HCT116 (cell line): Measurements from ENCODE around the gene BOD1L1. TPM values are rescaled to one million over a fixed set of nuclear protein-coding genes. Genes with fewer than 3 reads are reported as not detected.

Experiments
- ATAC-seq: fragments of 200-7000 bp; cut with Tn5 transposase; 2 replicates; pipeline ENCODE4 v1.9.1; 2020; ENCODE audit warnings: mild to moderate bottlenecking, moderate library complexity
- BruUV-seq: library from RNA; stranded (reverse); fragments of 400-500 nt; replicated peaks from 2 replicates; lab custom pipeline; 2021; lab: Mats Ljungman, UMichigan
- CTCF ChIA-PET: fragments of 300-600 bp; sonication (Branson Sonifier 250); formaldehyde crosslinking; loops from one replicate; lab custom pipeline; 2021; ENCODE audit warnings: antibody characterized with exemption; lab: Charles Lee
- POLR2A ChIA-PET: fragments of 300-600, 350-600 bp; sonication (Branson Sonifier 250); formaldehyde crosslinking; loops from one replicate; lab custom pipeline; 2021; ENCODE audit warnings: antibody characterized with exemption; lab: Charles Lee
- RAD21 ChIA-PET, 2 experiments: fragments of 300-600 bp; sonication (Branson Sonifier 250); formaldehyde crosslinking; loops; one replicate each; lab custom pipeline; 2023; ENCODE audit warnings: low total read pairs in 2 of 2; ENCODE audit not compliant: uncharacterized antibody in 2 of 2, unreplicated experiment in 2 of 2, low non-redundant PET in 1 of 2; lab: Charles Lee
- DNase-seq: peaks from one replicate; pipeline ENCODE4 v3.0.0-alpha.2; 2010; ENCODE audit warnings: low read depth, low spot score
- H2AFZ ChIP-seq: fragments of 200-600 bp; shearing (Covaris generic), sonication (generic); 2 replicates; pipeline ENCODE4 v1.6.1; 2017; ENCODE audit warnings: low read depth, mixed run types, mixed read lengths, antibody characterized with exemption, low read length; ENCODE audit not compliant: poor library complexity, severe bottlenecking
- H3K27ac ChIP-seq: 2 replicates; pipeline ENCODE4 v1.5.1; 2012; ENCODE audit warnings: low read depth, low read length
- H3K27me3 ChIP-seq: fragments of 200-600 bp; sonication (generic); 2 replicates; pipeline ENCODE4 v1.6.1; 2016; ENCODE audit warnings: mixed run types, low read length, mixed read lengths; ENCODE audit not compliant: insufficient read depth
- H3K36me3 ChIP-seq, 2 experiments: fragments of 200-500 bp in 1 of 2; fragments of 200-600 bp in 1 of 2; sonication (Bioruptor generic) in 1 of 2; sonication (generic) in 1 of 2; 2 replicates each; pipeline versions ENCODE4 v1.5.1 to v1.6.1; 2014 to 2016; ENCODE audit warnings: low read length in 2 of 2, inconsistent platforms in 1 of 2, mixed read lengths in 1 of 2, mixed run types in 1 of 2; ENCODE audit not compliant: insufficient read depth in 2 of 2, control insufficient read depth in 1 of 2
- H3K4me1 ChIP-seq, 2 experiments: fragments of 200-600 bp in 1 of 2; sonication (generic) in 1 of 2; 2 replicates each; pipeline versions ENCODE4 v1.5.1 to v1.6.1; 2012 to 2017; ENCODE audit warnings: low read length in 2 of 2, inconsistent platforms in 1 of 2, mild to moderate bottlenecking in 1 of 2, mixed read lengths in 1 of 2, mixed run types in 1 of 2, moderate library complexity in 1 of 2; ENCODE audit not compliant: insufficient read depth in 2 of 2, control insufficient read depth in 1 of 2
- H3K4me2 ChIP-seq: fragments of 200-600 bp; sonication (generic); 2 replicates; pipeline ENCODE4 v1.6.1; 2017; ENCODE audit warnings: mixed run types, low read length, mixed read lengths
- H3K4me3 ChIP-seq, 2 experiments: fragments of 200-600 bp in 1 of 2; sonication (generic) in 1 of 2; replicated peaks in 1 of 2; 2 replicates each; pipeline ENCODE4 v1.5.1; 2011 to 2016; ENCODE audit warnings: low read length in 2 of 2, control low read depth in 1 of 2, low read depth in 1 of 2, mild to moderate bottlenecking in 1 of 2, mixed read lengths in 1 of 2, mixed run types in 1 of 2
- H3K79me2 ChIP-seq: fragments of 200-600 bp; sonication (generic); 2 replicates; pipeline ENCODE4 v1.6.1; 2017; ENCODE audit warnings: mild to moderate bottlenecking, mixed run types, low read length, moderate library complexity, mixed read lengths; ENCODE audit not compliant: insufficient read depth
- H3K9ac ChIP-seq: fragments of 200-600 bp; sonication (generic); 2 replicates; pipeline ENCODE4 v1.6.1; 2016; ENCODE audit warnings: low read length, mixed read lengths
- H3K9me2 ChIP-seq: fragments of 200-600 bp; sonication (generic), shearing (Covaris generic); 2 replicates; pipeline ENCODE4 v1.6.1; 2017; ENCODE audit warnings: mixed run types, mild to moderate bottlenecking, moderate library complexity; ENCODE audit not compliant: insufficient read depth
- H3K9me3 ChIP-seq, 2 experiments: fragments of 200-500 bp in 1 of 2; fragments of 200-600 bp in 1 of 2; sonication (Bioruptor generic) in 1 of 2; sonication (generic) in 1 of 2; 2 replicates each; pipeline ENCODE4 v1.6.1; 2014 to 2017; ENCODE audit warnings: low read length in 2 of 2, mixed read lengths in 2 of 2, inconsistent platforms in 1 of 2, low read depth in 1 of 2, mild to moderate bottlenecking in 1 of 2, mixed run types in 1 of 2, moderate library complexity in 1 of 2; ENCODE audit not compliant: control insufficient read depth in 1 of 2, insufficient read depth in 1 of 2
- H4K20me1 ChIP-seq: fragments of 200-600 bp; sonication (generic), shearing (Covaris generic); 2 replicates; pipeline ENCODE4 v1.6.1; 2017; ENCODE audit warnings: mixed run types, mild to moderate bottlenecking, moderate library complexity; ENCODE audit not compliant: insufficient read depth
- ATF3 ChIP-seq: IDR thresholded peaks from 2 replicates; pipeline ENCODE4 v1.6.1; 2012
- CBX3 ChIP-seq: IDR thresholded peaks from 2 replicates; pipeline ENCODE4 v1.6.1; 2012; ENCODE audit warnings: low read depth
- CEBPB ChIP-seq: IDR thresholded peaks from 2 replicates; pipeline ENCODE4 v1.6.1; 2012; ENCODE audit warnings: low read depth
- CTCF ChIP-seq, 3 experiments: fragments of 200-600 bp in 1 of 3; sonication (generic) in 1 of 3; IDR thresholded peaks in 2 of 3; conservative IDR thresholded peaks in 1 of 3; 2 replicates each; pipeline ENCODE4 v1.5.1; 2012 to 2017; ENCODE audit warnings: low read depth in 2 of 3, low read length in 2 of 3, antibody characterized with exemption in 1 of 3, borderline replicate concordance in 1 of 3, control low read depth in 1 of 3, mild to moderate bottlenecking in 1 of 3, mixed read lengths in 1 of 3, mixed run types in 1 of 3, moderate library complexity in 1 of 3; ENCODE audit not compliant: insufficient read depth in 1 of 3
- EGR1 ChIP-seq: IDR thresholded peaks from 2 replicates; pipeline ENCODE4 v1.6.1; 2012; ENCODE audit warnings: low read depth
- ELF1 ChIP-seq: IDR thresholded peaks from 2 replicates; pipeline ENCODE4 v1.6.1; 2012; ENCODE audit warnings: low read depth, borderline replicate concordance
- EZH2phosphoT487 ChIP-seq: fragments of 200-600 bp; IDR thresholded peaks from 2 replicates; pipeline ENCODE4 v1.6.1; 2018; ENCODE audit warnings: antibody characterized with exemption, borderline replicate concordance
- FOSL1 ChIP-seq: IDR thresholded peaks from 2 replicates; pipeline ENCODE4 v1.6.1; 2012; ENCODE audit warnings: low read depth
- JUND ChIP-seq: IDR thresholded peaks from 2 replicates; pipeline ENCODE4 v1.6.1; 2012
- POLR2A ChIP-seq: IDR thresholded peaks from 2 replicates; pipeline ENCODE4 v1.7.0; 2011; ENCODE audit warnings: borderline replicate concordance; ENCODE audit not compliant: insufficient read depth, insufficient read length; ENCODE audit errors: extremely low read depth
- POLR2AphosphoS5 ChIP-seq: IDR thresholded peaks from 2 replicates; pipeline ENCODE4 v1.6.1; 2011; ENCODE audit warnings: mild to moderate bottlenecking, low read depth, low read length, moderate library complexity
- RAD21 ChIP-seq: IDR thresholded peaks from 2 replicates; pipeline ENCODE4 v1.6.1; 2012; ENCODE audit warnings: low read depth, mild to moderate bottlenecking
- SIN3A ChIP-seq: IDR thresholded peaks from 2 replicates; pipeline ENCODE4 v1.6.1; 2012; ENCODE audit warnings: low read depth
- SRF ChIP-seq: IDR thresholded peaks from 2 replicates; pipeline ENCODE4 v1.6.1; 2012; ENCODE audit warnings: low read depth
- TCF7L2 ChIP-seq: IDR thresholded peaks from 2 replicates; pipeline ENCODE4 v1.7.0; 2011; ENCODE audit warnings: borderline replicate concordance, inconsistent platforms; ENCODE audit not compliant: insufficient read depth, insufficient read length; ENCODE audit errors: extremely low read depth
- YY1 ChIP-seq: IDR thresholded peaks from 2 replicates; pipeline ENCODE4 v1.6.1; 2011; ENCODE audit warnings: low read length, low read depth, moderate library complexity, mild to moderate bottlenecking; ENCODE audit not compliant: insufficient replicate concordance; ENCODE audit errors: extremely low read depth
- intact Hi-C: fragments of 100-400 bp; cut with micrococcal nuclease; formaldehyde crosslinking; loops from 2 replicates; pipeline ENCODE4 v1.10.0; 2022
- total RNA-seq: library from RNA; stranded (reverse); gene quantifications from one replicate; pipeline ENCODE4 v1.2.1, GENCODE V29; 2021; ENCODE audit not compliant: unreplicated experiment
- TF ChIP-seq, protein P1 (sequence below): IDR thresholded peaks from 2 replicates; pipeline ENCODE4 v1.6.1; 2011; ENCODE audit warnings: mild to moderate bottlenecking, low read length, moderate library complexity; ENCODE audit not compliant: insufficient replicate concordance; ENCODE audit errors: extremely low read depth
- TF ChIP-seq, protein P2 (sequence below): IDR thresholded peaks from 2 replicates; pipeline ENCODE4 v1.6.1; 2012

The BOD1L1 gene
- total RNA-seq, 1 experiment from 2014 or later: 22.4 TPM

- H3K4me3 ChIP-seq: no peak overlapping the region
- ChIA-PET CTCF (no interaction called here), POLR2A (no interaction called here), RAD21 (no interaction called here)
- peaks cover 2 to 7% of the 10 kb centered on the region in 2 experiments; a peak in 1 of 4 replicates for H3K4me1 ChIP-seq
- H3K27ac ChIP-seq: no peak overlapping the region
- H3K36me3 ChIP-seq: no peaks in the 10 kb centered on the region
- BruUV-seq: no TSS peak
- ATAC-seq (no peak), DNase-seq (no peak)
- no peaks in the 10 kb centered on the region for H4K20me1 ChIP-seq
- H3K4me2 ChIP-seq: no peak overlapping the region
- H3K27me3 ChIP-seq: no peaks in the 10 kb centered on the region
- H3K9me3 ChIP-seq: no peaks in the 10 kb centered on the region
- no peaks in the 10 kb centered on the region for H3K9me2 ChIP-seq
- H3K9ac ChIP-seq: no peak overlapping the region
- no peak for TF ChIP-seq POLR2AphosphoS5
- no peak for TF ChIP-seq ELF1
- TF ChIP-seq JUND: no peak
- no peak for TF ChIP-seq POLR2A
- TF ChIP-seq CTCF (IDR thresholded peaks at IDR 0.05 in 2 of 3, conservative IDR thresholded peaks at IDR 0.05 in 1 of 3; ENCODE audit: borderline replicate concordance in 1 of 3, insufficient read depth in 1 of 3, low read depth in 2 of 3, low read length in 2 of 3): no peak
- TF ChIP-seq TCF7L2: no peak
- TF ChIP-seq ATF3: no peak
- TF ChIP-seq YY1: no peak
- no peak for TF ChIP-seq EZH2phosphoT487
- no peak for TF ChIP-seq CBX3
- no peak for TF ChIP-seq RAD21
- no peak for TF ChIP-seq EGR1
- TF ChIP-seq, protein P1, sequence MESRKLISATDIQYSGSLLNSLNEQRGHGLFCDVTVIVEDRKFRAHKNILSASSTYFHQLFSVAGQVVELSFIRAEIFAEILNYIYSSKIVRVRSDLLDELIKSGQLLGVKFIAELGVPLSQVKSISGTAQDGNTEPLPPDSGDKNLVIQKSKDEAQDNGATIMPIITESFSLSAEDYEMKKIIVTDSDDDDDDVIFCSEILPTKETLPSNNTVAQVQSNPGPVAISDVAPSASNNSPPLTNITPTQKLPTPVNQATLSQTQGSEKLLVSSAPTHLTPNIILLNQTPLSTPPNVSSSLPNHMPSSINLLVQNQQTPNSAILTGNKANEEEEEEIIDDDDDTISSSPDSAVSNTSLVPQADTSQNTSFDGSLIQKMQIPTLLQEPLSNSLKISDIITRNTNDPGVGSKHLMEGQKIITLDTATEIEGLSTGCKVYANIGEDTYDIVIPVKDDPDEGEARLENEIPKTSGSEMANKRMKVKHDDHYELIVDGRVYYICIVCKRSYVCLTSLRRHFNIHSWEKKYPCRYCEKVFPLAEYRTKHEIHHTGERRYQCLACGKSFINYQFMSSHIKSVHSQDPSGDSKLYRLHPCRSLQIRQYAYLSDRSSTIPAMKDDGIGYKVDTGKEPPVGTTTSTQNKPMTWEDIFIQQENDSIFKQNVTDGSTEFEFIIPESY: no peak
- no peak for TF ChIP-seq SRF
- no peak for TF ChIP-seq FOSL1
- no peak for TF ChIP-seq SIN3A
- TF ChIP-seq, protein P2, sequence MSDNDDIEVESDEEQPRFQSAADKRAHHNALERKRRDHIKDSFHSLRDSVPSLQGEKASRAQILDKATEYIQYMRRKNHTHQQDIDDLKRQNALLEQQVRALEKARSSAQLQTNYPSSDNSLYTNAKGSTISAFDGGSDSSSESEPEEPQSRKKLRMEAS: no peak
- TF ChIP-seq CEBPB: no peak
- TF ChIP-seq, all 23 proteins: peak for 0
- no peak overlapping the region for H2AFZ ChIP-seq
- no peaks in the 10 kb centered on the region for H3K79me2 ChIP-seq
- intact Hi-C loops: no loop called here
These were observed 64.6 kb downstream of the BOD1L1 start for GRCh38 chr4:13562876-13563275.
